IMR-90 (cell line): ENCODE data around the gene CERS6.

Experiments
- RAD21 ChIP-seq: IDR thresholded peaks from 2 replicates; pipeline ENCODE4 v1.6.1; 2012; ENCODE audit warnings: low read length, improper control_type of control experiment
- TF ChIP-seq, protein P1 (sequence below): conservative IDR thresholded peaks from 2 replicates; pipeline ENCODE4 v1.5.1; 2012; ENCODE audit warnings: mild to moderate bottlenecking, low read depth, low read length, improper control_type of control experiment

DNA sequence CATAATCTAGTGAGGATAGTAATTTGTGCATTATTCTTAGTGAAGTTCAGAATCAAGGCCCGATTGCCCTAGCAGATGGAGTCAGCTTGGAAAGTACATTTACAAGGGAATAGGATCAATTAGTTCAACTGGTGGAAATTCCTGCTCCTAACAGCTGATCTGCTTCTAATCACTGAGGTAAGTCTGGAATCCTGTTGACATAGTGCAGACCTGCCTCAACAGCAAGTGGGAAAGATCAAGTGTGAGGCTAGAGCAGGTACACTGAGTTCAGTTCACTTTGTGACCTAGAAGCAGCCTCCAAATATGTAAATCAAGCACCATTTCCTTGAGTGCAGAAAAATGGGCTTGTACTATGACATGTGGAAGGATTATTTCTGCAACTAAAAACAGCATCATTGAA is 235.1 kb downstream of the CERS6 start:
- no peak for TF ChIP-seq RAD21
- TF ChIP-seq, protein P1, sequence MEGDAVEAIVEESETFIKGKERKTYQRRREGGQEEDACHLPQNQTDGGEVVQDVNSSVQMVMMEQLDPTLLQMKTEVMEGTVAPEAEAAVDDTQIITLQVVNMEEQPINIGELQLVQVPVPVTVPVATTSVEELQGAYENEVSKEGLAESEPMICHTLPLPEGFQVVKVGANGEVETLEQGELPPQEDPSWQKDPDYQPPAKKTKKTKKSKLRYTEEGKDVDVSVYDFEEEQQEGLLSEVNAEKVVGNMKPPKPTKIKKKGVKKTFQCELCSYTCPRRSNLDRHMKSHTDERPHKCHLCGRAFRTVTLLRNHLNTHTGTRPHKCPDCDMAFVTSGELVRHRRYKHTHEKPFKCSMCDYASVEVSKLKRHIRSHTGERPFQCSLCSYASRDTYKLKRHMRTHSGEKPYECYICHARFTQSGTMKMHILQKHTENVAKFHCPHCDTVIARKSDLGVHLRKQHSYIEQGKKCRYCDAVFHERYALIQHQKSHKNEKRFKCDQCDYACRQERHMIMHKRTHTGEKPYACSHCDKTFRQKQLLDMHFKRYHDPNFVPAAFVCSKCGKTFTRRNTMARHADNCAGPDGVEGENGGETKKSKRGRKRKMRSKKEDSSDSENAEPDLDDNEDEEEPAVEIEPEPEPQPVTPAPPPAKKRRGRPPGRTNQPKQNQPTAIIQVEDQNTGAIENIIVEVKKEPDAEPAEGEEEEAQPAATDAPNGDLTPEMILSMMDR = no peak
